Astrocyte (in vitro differentiated cells and primary cell): ENCODE results near the gene NDUFAF8.

Source experiments
- EZH2 ChIP-seq: IDR thresholded peaks from 2 replicates; pipeline ENCODE4 v1.6.1; 2012; ENCODE audit warnings: mild to moderate bottlenecking, low read length, inconsistent platforms; ENCODE audit not compliant: insufficient read depth
- TF ChIP-seq, protein P1 (sequence below): IDR thresholded peaks from 2 replicates; pipeline ENCODE4 v1.5.1; 2011; ENCODE audit warnings: low read depth, mild to moderate bottlenecking, inconsistent platforms, low read length, moderate library complexity; ENCODE audit not compliant: insufficient read depth

DNA sequence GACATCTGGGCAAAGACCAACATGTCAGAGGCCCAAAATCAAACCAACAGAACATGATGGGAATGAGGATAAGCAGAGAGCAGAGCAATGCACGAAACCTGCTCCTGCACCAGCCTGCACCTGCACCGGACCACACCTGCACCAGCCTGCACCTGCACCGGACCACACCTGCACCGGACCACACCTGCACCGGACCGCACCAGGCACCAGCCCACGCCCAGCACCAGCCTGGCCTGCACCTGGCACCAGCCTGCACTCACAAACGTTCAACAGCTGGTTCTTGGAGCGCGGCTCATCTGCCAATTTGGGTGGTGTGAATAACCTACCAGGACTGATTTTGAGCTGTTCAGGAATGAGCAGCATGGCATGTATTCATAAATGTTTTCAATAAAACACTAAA lies 34.5 kb upstream of the NDUFAF8 start:
- TF ChIP-seq EZH2: no peak
- TF ChIP-seq, protein P1, sequence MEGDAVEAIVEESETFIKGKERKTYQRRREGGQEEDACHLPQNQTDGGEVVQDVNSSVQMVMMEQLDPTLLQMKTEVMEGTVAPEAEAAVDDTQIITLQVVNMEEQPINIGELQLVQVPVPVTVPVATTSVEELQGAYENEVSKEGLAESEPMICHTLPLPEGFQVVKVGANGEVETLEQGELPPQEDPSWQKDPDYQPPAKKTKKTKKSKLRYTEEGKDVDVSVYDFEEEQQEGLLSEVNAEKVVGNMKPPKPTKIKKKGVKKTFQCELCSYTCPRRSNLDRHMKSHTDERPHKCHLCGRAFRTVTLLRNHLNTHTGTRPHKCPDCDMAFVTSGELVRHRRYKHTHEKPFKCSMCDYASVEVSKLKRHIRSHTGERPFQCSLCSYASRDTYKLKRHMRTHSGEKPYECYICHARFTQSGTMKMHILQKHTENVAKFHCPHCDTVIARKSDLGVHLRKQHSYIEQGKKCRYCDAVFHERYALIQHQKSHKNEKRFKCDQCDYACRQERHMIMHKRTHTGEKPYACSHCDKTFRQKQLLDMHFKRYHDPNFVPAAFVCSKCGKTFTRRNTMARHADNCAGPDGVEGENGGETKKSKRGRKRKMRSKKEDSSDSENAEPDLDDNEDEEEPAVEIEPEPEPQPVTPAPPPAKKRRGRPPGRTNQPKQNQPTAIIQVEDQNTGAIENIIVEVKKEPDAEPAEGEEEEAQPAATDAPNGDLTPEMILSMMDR: no peak
